Measurements from ENCODE around the gene PUS1. TPM values are rescaled to one million over a fixed set of nuclear protein-coding genes. Genes with fewer than 3 reads are reported as not detected.

Gene PUS1
- total RNA-seq, 1 donor from 2014 or later, result 92.1 TPM

DNA sequence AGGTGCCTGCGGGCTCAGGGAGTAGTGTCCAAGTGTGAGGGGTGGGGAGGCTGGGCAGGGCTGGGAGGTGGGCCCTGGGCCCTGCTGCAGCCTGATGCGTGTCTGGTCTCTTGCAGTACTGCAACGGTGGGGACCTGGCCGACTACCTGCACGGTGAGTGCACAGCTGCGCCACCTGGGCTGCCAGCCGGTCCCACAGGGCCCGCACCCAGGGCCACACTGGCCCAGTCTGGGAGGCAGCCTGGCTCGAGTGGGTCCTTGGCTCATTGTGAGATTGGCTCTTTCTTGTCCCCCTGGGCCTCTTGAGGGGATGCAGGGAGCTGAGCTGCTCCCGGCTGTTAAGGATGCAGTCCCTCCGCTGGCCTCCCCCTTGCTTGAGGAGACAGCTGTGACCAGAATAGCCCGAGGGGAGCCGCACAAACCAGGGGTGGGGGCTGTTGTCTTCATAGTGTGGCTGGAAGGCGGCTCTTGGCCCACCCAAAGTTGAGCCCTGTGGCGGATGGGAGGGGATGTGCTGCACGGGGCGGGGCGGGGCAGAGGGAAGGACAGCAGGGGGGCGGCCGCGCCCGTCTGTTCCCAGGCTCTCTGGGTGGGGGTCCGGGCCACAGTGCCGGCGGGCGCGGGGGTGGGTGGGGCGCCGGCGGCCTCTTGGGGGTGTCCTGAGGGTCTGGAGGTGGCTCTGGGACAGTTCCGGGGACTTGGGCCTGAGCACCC lies 21.5 kb upstream of the PUS1 start:
- Mint-ChIP-seq H3K27ac (no peak overlapping the region), H3K9me3 (no peaks in the 10 kb centered on the region), H3K27me3 (ENCODE audit: insufficient read depth) (no peaks in the 10 kb centered on the region), H3K4me3 (no peak overlapping the region), H3K36me3 (ENCODE audit: low read depth) (no peaks in the 10 kb centered on the region), H3K4me1 (ENCODE audit: low read depth) (no peaks in the 10 kb centered on the region)
- no peak for DNase-seq (ENCODE audit: low spot score)
- intact Hi-C loops (cut with micrococcal nuclease), result no loop called here

DNA sequence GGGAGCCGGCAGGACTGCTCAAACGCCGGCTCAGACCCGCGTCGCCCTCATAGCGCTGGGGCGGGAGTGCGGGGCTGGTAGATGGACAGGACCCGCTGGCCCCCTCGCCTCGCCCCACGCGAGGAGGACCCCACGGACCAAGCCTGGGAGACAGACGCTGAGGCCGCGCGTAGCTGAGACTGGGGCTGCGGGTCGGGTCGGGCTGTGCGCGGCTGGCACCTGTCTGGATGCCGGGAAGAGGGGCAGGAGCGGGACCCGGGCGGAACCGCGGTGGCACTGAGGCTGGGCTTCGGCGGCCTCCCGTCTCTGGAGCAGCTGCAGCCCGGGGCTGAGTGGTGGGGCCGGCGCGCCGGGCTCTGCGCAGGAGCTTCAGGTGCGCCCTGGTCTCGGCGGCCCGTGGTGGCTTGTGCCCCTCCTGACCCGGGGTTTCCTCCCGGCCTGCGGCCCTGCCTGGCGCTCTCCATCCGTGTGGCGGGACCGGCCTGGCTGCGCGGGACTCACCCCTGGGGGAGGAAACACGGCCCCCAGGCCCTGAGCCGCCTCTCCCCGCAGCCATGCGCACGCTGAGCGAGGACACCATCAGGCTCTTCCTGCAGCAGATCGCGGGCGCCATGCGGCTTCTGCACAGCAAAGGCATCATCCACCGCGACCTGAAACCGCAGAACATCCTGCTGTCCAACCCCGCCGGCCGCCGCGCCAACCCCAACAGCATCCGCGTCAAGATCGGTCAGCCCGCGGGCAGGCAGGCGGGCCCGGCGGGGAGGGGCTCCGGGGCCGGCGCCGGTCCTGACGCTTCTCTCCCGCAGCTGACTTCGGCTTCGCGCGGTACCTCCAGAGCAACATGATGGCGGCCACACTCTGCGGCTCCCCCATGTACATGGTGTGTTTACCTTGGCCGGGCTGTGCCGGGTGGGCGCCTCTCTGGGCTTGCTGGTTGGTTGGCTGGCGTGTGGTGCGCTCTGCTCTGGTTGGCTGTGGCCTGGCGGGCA lies 20.7 kb upstream of the PUS1 start:
- H3K27ac Mint-ChIP-seq, result no peak overlapping the region
- no peak overlapping the region for H3K4me3 Mint-ChIP-seq
- no peaks in the 10 kb centered on the region for H3K36me3 Mint-ChIP-seq (ENCODE audit: low read depth)
- H3K27me3 Mint-ChIP-seq (ENCODE audit: insufficient read depth), result no peaks in the 10 kb centered on the region
- intact Hi-C loops (cut with micrococcal nuclease), result no loop called here
- DNase-seq (ENCODE audit: low spot score), result no peak
- H3K4me1 Mint-ChIP-seq (ENCODE audit: low read depth), result no peaks in the 10 kb centered on the region
- no peaks in the 10 kb centered on the region for H3K9me3 Mint-ChIP-seq

- no peak overlapping the region for H3K27ac Mint-ChIP-seq
- H3K4me3 Mint-ChIP-seq, result no peak overlapping the region
- H3K4me1 Mint-ChIP-seq (ENCODE audit: low read depth), result no peaks in the 10 kb centered on the region
- DNase-seq (ENCODE audit: low spot score), result no peak
- H3K27me3 Mint-ChIP-seq (ENCODE audit: insufficient read depth), result no peaks in the 10 kb centered on the region
- intact Hi-C loops (cut with micrococcal nuclease), result no loop called here
- H3K36me3 Mint-ChIP-seq (ENCODE audit: low read depth), result no peaks in the 10 kb centered on the region
- H3K9me3 Mint-ChIP-seq, result no peaks in the 10 kb centered on the region
Observed at GRCh38 chr12:131909081-131909751, 19.9 kb upstream of the PUS1 start.

DNA sequence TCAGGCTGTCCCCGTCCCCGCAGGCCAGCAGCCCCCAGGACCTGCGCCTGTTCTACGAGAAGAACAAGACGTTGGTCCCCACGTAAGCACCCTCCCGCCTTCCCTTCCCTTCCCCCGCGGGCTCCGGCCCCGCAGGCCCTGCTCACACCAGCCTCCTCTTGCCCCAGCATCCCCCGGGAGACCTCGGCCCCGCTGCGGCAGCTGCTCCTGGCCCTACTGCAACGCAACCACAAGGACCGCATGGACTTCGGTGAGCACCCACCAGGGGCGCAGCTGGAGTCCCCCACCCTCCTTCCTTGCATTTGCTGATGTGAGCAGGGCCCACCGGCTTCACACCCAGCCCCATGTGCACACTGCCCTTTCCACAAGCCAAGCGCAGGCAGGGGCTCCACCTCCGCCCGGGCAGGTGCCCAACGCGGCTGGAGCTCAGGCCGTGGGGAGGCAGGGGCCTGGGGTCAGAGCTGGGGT lies 19.3 kb upstream of the PUS1 start:
- H3K9me3 Mint-ChIP-seq, result no peaks in the 10 kb centered on the region
- no peak overlapping the region for H3K27ac Mint-ChIP-seq
- H3K36me3 Mint-ChIP-seq (ENCODE audit: low read depth), result no peaks in the 10 kb centered on the region
- intact Hi-C loops (cut with micrococcal nuclease), result no loop called here
- H3K4me3 Mint-ChIP-seq, result no peak overlapping the region
- H3K27me3 Mint-ChIP-seq (ENCODE audit: insufficient read depth), result no peaks in the 10 kb centered on the region
- DNase-seq (ENCODE audit: low spot score), result no peak
- no peaks in the 10 kb centered on the region for H3K4me1 Mint-ChIP-seq (ENCODE audit: low read depth)

- intact Hi-C loops (cut with micrococcal nuclease), result no loop called here
Observed at GRCh38 chr12:131910302-131911027, 18.6 kb upstream of the PUS1 start.

GRCh38 chr12:131911028-131911650 lies 17.9 kb upstream of the PUS1 start:
- no peak overlapping the region for H3K27ac Mint-ChIP-seq
- H3K27me3 Mint-ChIP-seq (ENCODE audit: insufficient read depth), result no peaks in the 10 kb centered on the region
- no peaks in the 10 kb centered on the region for H3K4me1 Mint-ChIP-seq (ENCODE audit: low read depth)
- no peaks in the 10 kb centered on the region for H3K9me3 Mint-ChIP-seq
- no peak overlapping the region for H3K4me3 Mint-ChIP-seq
- intact Hi-C loops (cut with micrococcal nuclease), result no loop called here
- H3K36me3 Mint-ChIP-seq (ENCODE audit: low read depth), result no peaks in the 10 kb centered on the region
- DNase-seq (ENCODE audit: low spot score), result no peak

More at GRCh38 chr12:131910302-131911027, 18.6 kb upstream of the PUS1 start:
- H3K27ac Mint-ChIP-seq, result no peak overlapping the region
- no peaks in the 10 kb centered on the region for H3K9me3 Mint-ChIP-seq
- no peaks in the 10 kb centered on the region for H3K36me3 Mint-ChIP-seq (ENCODE audit: low read depth)
- H3K4me1 Mint-ChIP-seq (ENCODE audit: low read depth), result no peaks in the 10 kb centered on the region
- DNase-seq (ENCODE audit: low spot score), result no peak
- H3K27me3 Mint-ChIP-seq (ENCODE audit: insufficient read depth), result no peaks in the 10 kb centered on the region
- H3K4me3 Mint-ChIP-seq, result no peak overlapping the region

- no peaks in the 10 kb centered on the region for H3K36me3 Mint-ChIP-seq (ENCODE audit: low read depth)
- H3K4me3 Mint-ChIP-seq, result no peak overlapping the region
- intact Hi-C loops (cut with micrococcal nuclease), result no loop called here
- no peaks in the 10 kb centered on the region for H3K4me1 Mint-ChIP-seq (ENCODE audit: low read depth)
- H3K9me3 Mint-ChIP-seq, result no peaks in the 10 kb centered on the region
- no peak for DNase-seq (ENCODE audit: low spot score)
- H3K27me3 Mint-ChIP-seq (ENCODE audit: insufficient read depth), result no peaks in the 10 kb centered on the region
- no peak overlapping the region for H3K27ac Mint-ChIP-seq
Observed at GRCh38 chr12:131911851-131912477, 17.1 kb upstream of the PUS1 start.

GRCh38 chr12:131912518-131913274 lies 16.4 kb upstream of the PUS1 start:
- no peak for DNase-seq (ENCODE audit: low spot score)
- no peak overlapping the region for H3K4me3 Mint-ChIP-seq
- no peak overlapping the region for H3K27ac Mint-ChIP-seq
- H3K4me1 Mint-ChIP-seq (ENCODE audit: low read depth), result no peaks in the 10 kb centered on the region
- no peaks in the 10 kb centered on the region for H3K9me3 Mint-ChIP-seq
- H3K27me3 Mint-ChIP-seq (ENCODE audit: insufficient read depth), result no peaks in the 10 kb centered on the region
- intact Hi-C loops (cut with micrococcal nuclease), result no loop called here
- H3K36me3 Mint-ChIP-seq (ENCODE audit: low read depth), result no peaks in the 10 kb centered on the region

- no peaks in the 10 kb centered on the region for H3K27me3 Mint-ChIP-seq (ENCODE audit: insufficient read depth)
- no peak overlapping the region for H3K27ac Mint-ChIP-seq
- intact Hi-C loops (cut with micrococcal nuclease), result no loop called here
- DNase-seq (ENCODE audit: low spot score), result no peak
- H3K36me3 Mint-ChIP-seq (ENCODE audit: low read depth), result no peaks in the 10 kb centered on the region
- H3K4me1 Mint-ChIP-seq (ENCODE audit: low read depth), result no peaks in the 10 kb centered on the region
- H3K9me3 Mint-ChIP-seq, result no peaks in the 10 kb centered on the region
- H3K4me3 Mint-ChIP-seq, result no peak overlapping the region
Observed at GRCh38 chr12:131913666-131914065, 15.4 kb upstream of the PUS1 start.

- no peaks in the 10 kb centered on the region for H3K27me3 Mint-ChIP-seq (ENCODE audit: insufficient read depth)
Observed at GRCh38 chr12:131914179-131914702, 14.8 kb upstream of the PUS1 start.

DNA sequence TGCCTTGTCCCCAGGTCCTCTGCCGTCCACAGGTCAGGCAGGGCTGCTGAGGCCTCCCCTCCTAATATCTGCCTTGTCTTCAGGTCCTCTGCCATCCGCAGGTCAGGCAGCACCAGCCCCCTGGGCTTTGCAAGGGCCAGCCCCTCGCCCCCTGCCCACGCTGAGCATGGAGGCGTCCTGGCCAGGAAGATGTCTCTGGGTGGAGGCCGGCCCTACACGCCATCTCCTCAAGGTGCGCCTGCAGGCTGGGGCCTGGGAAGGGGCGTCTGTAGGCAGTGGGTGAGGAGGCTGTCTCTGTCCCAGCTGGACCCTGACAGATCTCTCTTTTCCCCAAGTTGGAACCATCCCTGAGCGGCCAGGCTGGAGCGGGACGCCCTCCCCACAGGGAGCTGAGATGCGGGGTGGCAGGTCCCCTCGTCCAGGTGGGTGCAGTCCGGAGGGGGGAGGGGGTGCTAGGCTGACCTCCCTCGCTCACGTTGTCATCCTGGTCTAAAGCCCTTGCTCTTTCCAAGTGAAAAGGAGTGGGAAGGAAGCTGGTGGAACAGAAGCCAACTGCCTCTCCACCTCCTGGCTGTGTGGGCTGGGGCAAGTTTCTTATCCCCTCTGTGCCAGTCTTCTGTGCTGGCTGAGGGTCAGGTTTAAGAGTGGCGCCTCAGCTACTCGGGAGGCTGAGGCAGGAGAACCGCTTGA lies 13.9 kb upstream of the PUS1 start:
- no peak for DNase-seq (ENCODE audit: low spot score)
- no peaks in the 10 kb centered on the region for H3K4me1 Mint-ChIP-seq (ENCODE audit: low read depth)
- no peak overlapping the region for H3K27ac Mint-ChIP-seq
- no peaks in the 10 kb centered on the region for H3K36me3 Mint-ChIP-seq (ENCODE audit: low read depth)
- intact Hi-C loops (cut with micrococcal nuclease), result no loop called here
- H3K27me3 Mint-ChIP-seq (ENCODE audit: insufficient read depth), result no peaks in the 10 kb centered on the region
- no peak overlapping the region for H3K4me3 Mint-ChIP-seq
- no peaks in the 10 kb centered on the region for H3K9me3 Mint-ChIP-seq

More at GRCh38 chr12:131914179-131914702, 14.8 kb upstream of the PUS1 start:
- Mint-ChIP-seq H3K9me3 (no peaks in the 10 kb centered on the region), H3K27ac (no peak overlapping the region), H3K36me3 (ENCODE audit: low read depth) (no peaks in the 10 kb centered on the region), H3K4me1 (ENCODE audit: low read depth) (no peaks in the 10 kb centered on the region), H3K4me3 (no peak overlapping the region)
- DNase-seq (ENCODE audit: low spot score), result no peak
- intact Hi-C loops (cut with micrococcal nuclease), result no loop called here
